GM12864 (cell line): Measurements from ENCODE around the gene VSIG10L2.

Experiments used
- DNase-seq: peaks from one replicate; pipeline ENCODE4 v3.0.0-alpha.2; 2011; ENCODE audit warnings: low read depth
- H3K4me3 ChIP-seq: 2 replicates; pipeline ENCODE4 v1.5.1; 2011; ENCODE audit warnings: mild to moderate bottlenecking, low read depth, low read length, control low read depth
- CTCF ChIP-seq: IDR thresholded peaks from 2 replicates; pipeline ENCODE4 v1.5.1; 2011; ENCODE audit warnings: low read depth, mild to moderate bottlenecking, moderate library complexity, low read length, control low read depth, inconsistent platforms; ENCODE audit errors: missing control alignments

The VSIG10L2 gene

GRCh38 chr11:125923633-125924032 lies 22.2 kb upstream of the VSIG10L2 start:
- no peak overlapping the region for H3K4me3 ChIP-seq
- no peak for DNase-seq
- TF ChIP-seq CTCF: no peak

- no peak for DNase-seq
- H3K4me3 ChIP-seq: no peak overlapping the region
- no peak for TF ChIP-seq CTCF
Observed at GRCh38 chr11:125924384-125925007, 21.3 kb upstream of the VSIG10L2 start.

DNA sequence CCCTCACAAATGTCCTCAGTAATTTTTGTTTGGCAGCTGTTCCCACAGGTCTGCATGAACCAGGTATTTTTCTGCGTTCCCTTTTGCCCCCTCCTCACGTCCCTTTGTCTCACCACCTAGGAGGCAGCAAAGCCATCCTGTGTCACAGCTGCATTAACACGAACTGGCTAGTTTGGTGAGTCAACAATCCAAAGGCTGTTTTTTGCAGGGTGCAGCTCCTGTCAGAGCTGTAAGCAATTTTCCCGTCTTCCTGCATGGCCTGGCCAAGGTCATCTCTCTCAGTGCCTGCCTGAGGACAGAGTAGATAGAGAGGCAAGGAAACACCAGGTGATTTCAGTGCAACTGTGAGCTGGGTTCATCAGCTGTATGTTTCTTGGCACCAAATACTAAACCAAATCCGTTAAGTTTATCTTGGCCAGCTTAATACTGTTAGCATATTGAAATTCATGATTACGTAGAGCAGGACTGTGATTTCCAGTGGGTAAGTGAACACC lies 20.6 kb upstream of the VSIG10L2 start:
- TF ChIP-seq CTCF: no peak
- no peak overlapping the region for H3K4me3 ChIP-seq
- no peak for DNase-seq

GRCh38 chr11:125925804-125926203 lies 20.0 kb upstream of the VSIG10L2 start:
- DNase-seq: no peak
- no peak overlapping the region for H3K4me3 ChIP-seq
- TF ChIP-seq CTCF: no peak

DNA sequence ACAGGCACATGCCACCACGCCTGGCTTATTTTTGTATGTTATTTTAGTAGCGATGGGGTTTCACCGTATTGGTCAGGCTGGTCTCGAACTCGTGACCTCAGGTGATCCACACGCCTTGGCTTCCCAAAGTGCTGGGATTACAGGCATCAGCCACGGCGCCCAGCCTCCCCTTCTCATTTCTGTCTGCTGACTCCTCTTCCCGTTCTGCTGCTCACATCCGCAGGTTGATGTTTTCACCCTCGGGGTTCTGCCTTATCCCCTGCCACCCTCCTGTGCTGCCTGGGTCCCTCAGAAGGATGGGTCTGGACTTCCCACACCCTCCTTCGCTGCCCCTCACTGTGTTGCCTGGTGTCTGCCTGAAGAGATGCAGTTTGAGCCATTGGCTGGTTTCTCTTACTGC lies 19.2 kb upstream of the VSIG10L2 start:
- no peak for TF ChIP-seq CTCF
- no peak overlapping the region for H3K4me3 ChIP-seq
- no peak for DNase-seq

DNA sequence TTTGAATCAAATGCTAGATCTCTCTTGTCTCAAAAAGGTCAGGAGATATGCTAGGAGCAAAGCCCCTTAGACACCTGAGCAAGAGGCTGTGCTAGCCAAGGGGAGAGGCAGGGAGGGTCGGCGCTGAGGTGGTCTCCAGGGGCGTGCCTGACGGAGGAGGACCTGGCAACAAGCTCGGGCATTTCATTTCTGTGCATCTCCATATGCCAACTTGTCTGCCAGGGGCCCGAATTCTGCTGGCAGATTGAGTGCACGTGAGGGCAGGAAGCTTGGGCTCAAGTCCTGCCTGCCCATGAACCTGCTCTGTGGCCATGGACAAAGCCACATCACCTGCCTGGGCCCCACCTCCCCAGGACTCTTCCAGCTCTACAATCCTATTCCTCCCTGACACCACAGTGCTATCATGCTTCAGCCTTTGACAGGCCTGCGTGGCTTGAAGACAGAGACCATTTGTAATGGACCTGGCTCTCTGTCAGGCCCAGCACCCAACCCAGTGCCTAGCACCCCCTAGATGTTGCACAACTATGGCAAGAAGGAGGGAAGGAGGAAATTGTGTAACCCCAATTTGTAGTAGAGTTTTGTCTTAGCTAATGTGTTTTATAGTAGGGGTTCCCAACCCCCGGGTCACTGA lies 16.3 kb upstream of the VSIG10L2 start:
- no peak overlapping the region for H3K4me3 ChIP-seq
- no peak for DNase-seq
- no peak for TF ChIP-seq CTCF

GRCh38 chr11:125930076-125930450 lies 15.8 kb upstream of the VSIG10L2 start:
- no peak for TF ChIP-seq CTCF
- H3K4me3 ChIP-seq: no peak overlapping the region
- no peak for DNase-seq
